ENCODE data around the gene TXNDC9.
"Not testable (repeated sequence)": the region's sequence is repeated elsewhere in the genome, so short reads cannot be mapped to it uniquely, and the experiment has no call there.

Gene TXNDC9

DNA sequence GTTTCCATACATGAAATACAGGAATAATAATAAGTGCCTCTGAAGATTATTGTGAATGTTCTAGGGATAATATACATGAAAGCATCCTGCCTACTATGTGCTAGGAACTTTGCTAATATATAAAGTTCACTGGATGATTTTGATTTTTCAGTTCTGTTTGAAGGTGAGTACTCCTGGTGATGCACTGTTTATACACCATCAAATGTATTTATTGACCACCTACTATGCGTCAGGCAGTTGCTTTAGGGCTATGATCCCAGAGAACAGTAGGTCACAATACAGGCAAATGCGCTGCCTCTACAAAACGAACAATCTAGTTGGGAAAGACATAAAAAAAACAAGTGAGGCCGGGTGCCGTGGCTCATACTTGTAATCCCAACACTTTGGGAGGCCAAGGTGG is 10.7 kb downstream of the TXNDC9 start:
- no peak for DNase-seq (ENCODE audit: low spot score)

- DNase-seq (ENCODE audit: low spot score) = not testable (repeated sequence)
These were observed 18.3 kb downstream of the TXNDC9 start for GRCh38 chr2:99317873-99318200.

GRCh38 chr2:99317161-99317872 is 18.8 kb downstream of the TXNDC9 start:
- no peak for DNase-seq (ENCODE audit: low spot score)

DNA sequence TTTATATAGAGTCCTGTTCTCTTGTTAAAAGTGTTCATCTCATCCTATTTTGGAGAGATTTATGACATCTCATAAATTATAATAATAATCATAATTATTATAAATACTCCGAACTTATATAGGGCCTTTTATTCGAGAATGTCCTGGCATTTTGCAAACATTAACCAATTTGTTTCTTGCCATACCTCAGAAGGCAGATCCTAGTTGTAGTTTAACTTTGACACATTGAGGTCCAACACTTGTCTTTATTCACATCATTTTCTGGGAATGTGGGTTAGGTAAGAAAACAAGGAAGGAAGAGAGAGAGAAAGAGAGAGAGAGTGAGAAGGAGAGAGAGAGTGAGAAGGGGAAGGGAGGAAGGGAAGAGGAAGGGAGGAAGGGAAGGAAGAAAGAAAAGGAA is 35.0 kb downstream of the TXNDC9 start, which contains the start of gene LYG1:
Gene LYG1 (minus strand): TSS at position 101 of the 400 bp plus-strand sequence. CDS start 5,527 bp downstream, outside the sequence.
- DNase-seq (ENCODE audit: low spot score) = not testable (repeated sequence)

DNA sequence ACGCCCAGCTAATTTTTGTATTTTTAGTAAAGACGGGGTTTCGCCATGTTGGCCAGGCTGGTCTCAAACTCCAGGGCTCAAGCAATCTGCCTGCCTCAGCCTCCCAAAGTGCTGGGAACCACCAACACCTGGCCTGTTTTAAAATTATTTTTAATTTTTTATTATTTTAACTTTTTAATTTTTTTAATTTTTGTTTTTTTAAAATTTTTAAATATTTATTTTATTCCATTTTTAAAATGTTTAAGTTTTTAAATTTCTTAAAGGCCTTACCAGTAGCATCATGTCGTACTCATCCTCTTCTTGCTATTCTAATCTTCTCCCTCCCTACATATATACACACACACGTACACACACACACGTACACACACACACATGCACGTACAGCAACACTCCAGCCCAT is 36.6 kb downstream of the TXNDC9 start:
- DNase-seq (ENCODE audit: low spot score) = no peak

GRCh38 chr2:99297994-99298393 is 38.1 kb downstream of the TXNDC9 start:
- DNase-seq (ENCODE audit: low spot score) = no peak

GRCh38 chr2:99285526-99285925 is 50.6 kb downstream of the TXNDC9 start:
- DNase-seq (ENCODE audit: low spot score) = no peak

DNA sequence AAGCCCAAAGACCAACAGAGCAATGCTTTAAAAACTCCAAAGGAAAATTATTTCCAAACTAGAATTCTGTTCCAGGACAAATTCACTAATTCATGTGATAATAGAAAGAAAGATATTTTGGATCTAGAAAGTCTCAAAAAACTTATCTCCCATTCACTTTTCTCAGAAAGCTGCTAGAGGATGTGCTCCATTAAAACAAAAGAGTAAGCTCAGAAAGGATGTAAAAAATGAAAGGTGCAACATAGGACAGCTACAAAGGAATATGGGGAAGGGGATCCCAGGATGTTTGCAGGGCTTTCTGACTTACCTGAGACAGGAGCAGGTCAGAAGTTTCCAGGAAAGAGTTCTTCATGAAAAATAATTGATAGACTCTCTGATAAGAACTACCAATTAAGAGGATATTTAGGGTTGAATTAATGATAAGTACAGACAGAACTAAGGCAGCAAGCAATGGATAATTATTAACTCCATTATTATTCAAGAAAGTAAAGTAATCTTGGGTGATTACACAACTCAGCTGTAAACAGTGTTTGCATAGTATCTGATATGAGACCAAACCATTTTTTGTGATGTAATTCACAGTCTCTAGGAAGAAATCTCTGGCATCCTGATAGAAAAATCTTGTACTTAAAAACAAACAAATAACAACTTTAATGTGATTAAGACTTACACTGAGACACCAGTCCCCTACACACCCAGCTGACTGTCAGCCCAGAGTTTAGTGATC is 56.0 kb downstream of the TXNDC9 start:
- no peak for DNase-seq (ENCODE audit: low spot score)

GRCh38 chr2:99278793-99279291 is 57.3 kb downstream of the TXNDC9 start:
- peak; percentile 23 for DNase-seq (ENCODE audit: low spot score)

- DNase-seq (ENCODE audit: low spot score) = not testable (repeated sequence)
These were observed 57.9 kb downstream of the TXNDC9 start for GRCh38 chr2:99278195-99278765.

GRCh38 chr2:99275882-99276281 is 60.3 kb downstream of the TXNDC9 start:
- no peak for DNase-seq (ENCODE audit: low spot score)
